Measurements from ENCODE around the gene DENND2A.
A peak's percentile ranks its signal among the peaks of the same experiment; 100 is the strongest.
"Not testable (repeated sequence)": the region's sequence is repeated elsewhere in the genome, so short reads cannot be mapped to it uniquely, and the experiment has no call there.

DENND2A gene

GRCh38 chr7:140529428-140529827 is 111.2 kb downstream of the DENND2A start:
- H3K9ac ChIP-seq (ENCODE audit: low read depth, low read length); H3K4me3 ChIP-seq (ENCODE audit: low read length); H3K4me1 ChIP-seq (ENCODE audit: insufficient read depth, low read length); H3K36me3 ChIP-seq (ENCODE audit: insufficient read depth, low read depth, low read length); H3K27me3 ChIP-seq (ENCODE audit: insufficient read depth, low read length); H3K9me3 ChIP-seq (ENCODE audit: insufficient read depth, low read depth, low read length); H3K27ac ChIP-seq (ENCODE audit: low read length): not testable (repeated sequence)

GRCh38 chr7:140526787-140527664 is 113.6 kb downstream of the DENND2A start:
- Histone ChIP-seq H3K4me1 (ENCODE audit: insufficient read depth, low read length) (no peaks in the 10 kb centered on the region), H3K27me3 (ENCODE audit: insufficient read depth, low read length) (no peaks in the 10 kb centered on the region), H3K27ac (ENCODE audit: low read length) (no peak overlapping the region), H3K4me3 (ENCODE audit: low read length) (no peak overlapping the region), H3K9me3 (ENCODE audit: insufficient read depth, low read depth, low read length) (no peaks in the 10 kb centered on the region), H3K36me3 (ENCODE audit: insufficient read depth, low read depth, low read length) (no peaks in the 10 kb centered on the region), H3K9ac (ENCODE audit: low read depth, low read length) (no peak overlapping the region)

- H3K4me1 ChIP-seq (ENCODE audit: insufficient read depth, low read length): no peaks in the 10 kb centered on the region
- no peaks in the 10 kb centered on the region for H3K9me3 ChIP-seq (ENCODE audit: insufficient read depth, low read depth, low read length)
- no peaks in the 10 kb centered on the region for H3K36me3 ChIP-seq (ENCODE audit: insufficient read depth, low read depth, low read length)
- H3K27ac ChIP-seq (ENCODE audit: low read length): no peak overlapping the region
- no peaks in the 10 kb centered on the region for H3K27me3 ChIP-seq (ENCODE audit: insufficient read depth, low read length)
- no peak overlapping the region for H3K4me3 ChIP-seq (ENCODE audit: low read length)
- no peak overlapping the region for H3K9ac ChIP-seq (ENCODE audit: low read depth, low read length)
Measured at GRCh38 chr7:140526214-140526613, 114.4 kb downstream of the DENND2A start.

GRCh38 chr7:140525743-140526142 is 114.9 kb downstream of the DENND2A start:
- Histone ChIP-seq H3K27me3 (ENCODE audit: insufficient read depth, low read length) (no peaks in the 10 kb centered on the region), H3K9me3 (ENCODE audit: insufficient read depth, low read depth, low read length) (no peaks in the 10 kb centered on the region), H3K4me3 (ENCODE audit: low read length) (no peak overlapping the region), H3K36me3 (ENCODE audit: insufficient read depth, low read depth, low read length) (no peaks in the 10 kb centered on the region), H3K4me1 (ENCODE audit: insufficient read depth, low read length) (no peaks in the 10 kb centered on the region), H3K27ac (ENCODE audit: low read length) (no peak overlapping the region), H3K9ac (ENCODE audit: low read depth, low read length) (no peak overlapping the region)

GRCh38 chr7:140521421-140521820 is 119.2 kb downstream of the DENND2A start:
- Histone ChIP-seq H3K27ac (ENCODE audit: low read length) (no peak overlapping the region), H3K4me3 (ENCODE audit: low read length) (no peak overlapping the region), H3K9ac (ENCODE audit: low read depth, low read length) (no peak overlapping the region), H3K27me3 (ENCODE audit: insufficient read depth, low read length) (no peaks in the 10 kb centered on the region), H3K36me3 (ENCODE audit: insufficient read depth, low read depth, low read length) (no peaks in the 10 kb centered on the region), H3K4me1 (ENCODE audit: insufficient read depth, low read length) (peaks cover 10% of the 10 kb centered on the region; the same call in 1 of the 2 replicates), H3K9me3 (ENCODE audit: insufficient read depth, low read depth, low read length) (no peaks in the 10 kb centered on the region)

GRCh38 chr7:140519007-140519399 is 121.6 kb downstream of the DENND2A start:
- Histone ChIP-seq H3K4me1 (ENCODE audit: insufficient read depth, low read length) (peaks cover 10% of the 10 kb centered on the region; the same call in 1 of the 2 replicates), H3K4me3 (ENCODE audit: low read length) (no peak overlapping the region), H3K27ac (ENCODE audit: low read length) (no peak overlapping the region), H3K9ac (ENCODE audit: low read depth, low read length) (peak overlapping the region; percentile 1; the same call in 1 of the 2 replicates), H3K9me3 (ENCODE audit: insufficient read depth, low read depth, low read length) (no peaks in the 10 kb centered on the region), H3K27me3 (ENCODE audit: insufficient read depth, low read length) (no peaks in the 10 kb centered on the region), H3K36me3 (ENCODE audit: insufficient read depth, low read depth, low read length) (no peaks in the 10 kb centered on the region)

- Histone ChIP-seq H3K4me1 (ENCODE audit: insufficient read depth, low read length) (peaks cover 10% of the 10 kb centered on the region; the same call in 1 of the 2 replicates), H3K4me3 (ENCODE audit: low read length) (no peak overlapping the region), H3K27ac (ENCODE audit: low read length) (no peak overlapping the region), H3K36me3 (ENCODE audit: insufficient read depth, low read depth, low read length) (no peaks in the 10 kb centered on the region), H3K9me3 (ENCODE audit: insufficient read depth, low read depth, low read length) (no peaks in the 10 kb centered on the region), H3K27me3 (ENCODE audit: insufficient read depth, low read length) (no peaks in the 10 kb centered on the region), H3K9ac (ENCODE audit: low read depth, low read length) (peak overlapping the region; percentile 1; the same call in 1 of the 2 replicates)
Measured at GRCh38 chr7:140518370-140519006, 122.1 kb downstream of the DENND2A start.

- Histone ChIP-seq H3K9ac (ENCODE audit: low read depth, low read length) (no peak overlapping the region), H3K36me3 (ENCODE audit: insufficient read depth, low read depth, low read length) (no peaks in the 10 kb centered on the region), H3K27ac (ENCODE audit: low read length) (no peak overlapping the region)
Measured at GRCh38 chr7:140517546-140518369, 122.9 kb downstream of the DENND2A start.

GRCh38 chr7:140512317-140513000 is 128.2 kb downstream of the DENND2A start:
- Histone ChIP-seq H3K4me1 (ENCODE audit: insufficient read depth, low read length) (no peaks in the 10 kb centered on the region; the same call in 1 of the 2 replicates), H3K9me3 (ENCODE audit: insufficient read depth, low read depth, low read length) (no peaks in the 10 kb centered on the region), H3K27me3 (ENCODE audit: insufficient read depth, low read length) (no peaks in the 10 kb centered on the region), H3K27ac (ENCODE audit: low read length) (no peak overlapping the region), H3K9ac (ENCODE audit: low read depth, low read length) (no peak overlapping the region), H3K36me3 (ENCODE audit: insufficient read depth, low read depth, low read length) (no peaks in the 10 kb centered on the region), H3K4me3 (ENCODE audit: low read length) (no peak overlapping the region)

More at GRCh38 chr7:140517546-140518369, 122.9 kb downstream of the DENND2A start:
- Histone ChIP-seq H3K4me3 (ENCODE audit: low read length) (no peak overlapping the region), H3K27me3 (ENCODE audit: insufficient read depth, low read length) (no peaks in the 10 kb centered on the region), H3K4me1 (ENCODE audit: insufficient read depth, low read length) (peaks cover 10% of the 10 kb centered on the region; the same call in 1 of the 2 replicates), H3K9me3 (ENCODE audit: insufficient read depth, low read depth, low read length) (no peaks in the 10 kb centered on the region)

- peaks cover 12% of the 10 kb centered on the region; the same call in 1 of the 2 replicates for H3K4me1 ChIP-seq (ENCODE audit: insufficient read depth, low read length)
- H3K27ac ChIP-seq (ENCODE audit: low read length): no peak overlapping the region
- no peaks in the 10 kb centered on the region for H3K27me3 ChIP-seq (ENCODE audit: insufficient read depth, low read length)
- H3K9ac ChIP-seq (ENCODE audit: low read depth, low read length): no peak overlapping the region
- no peaks in the 10 kb centered on the region for H3K9me3 ChIP-seq (ENCODE audit: insufficient read depth, low read depth, low read length)
- no peak overlapping the region for H3K4me3 ChIP-seq (ENCODE audit: low read length)
- no peaks in the 10 kb centered on the region for H3K36me3 ChIP-seq (ENCODE audit: insufficient read depth, low read depth, low read length)
Measured at GRCh38 chr7:140509789-140510188, 130.8 kb downstream of the DENND2A start.

GRCh38 chr7:140507556-140507955 is 133.1 kb downstream of the DENND2A start:
- not testable (repeated sequence) for H3K27me3 ChIP-seq (ENCODE audit: insufficient read depth, low read length); H3K9me3 ChIP-seq (ENCODE audit: insufficient read depth, low read depth, low read length); H3K9ac ChIP-seq (ENCODE audit: low read depth, low read length); H3K27ac ChIP-seq (ENCODE audit: low read length); H3K4me3 ChIP-seq (ENCODE audit: low read length); H3K36me3 ChIP-seq (ENCODE audit: insufficient read depth, low read depth, low read length)
- H3K4me1 ChIP-seq (ENCODE audit: insufficient read depth, low read length): peaks cover 12% of the 10 kb centered on the region; the same call in 1 of the 2 replicates

Measured in iPS-20b (cell line).